Stimulated activated naive B cell treated with anti-CD40 and anti-IgM and Interleukin-4, amounts not matched to agents 10 μg/mL and 1 μg/mL and 100 μg/mL, for 72 hours (primary cell): ENCODE results near the gene NUTM2F.
"Not testable (repeated sequence)": the region's sequence is repeated elsewhere in the genome, so short reads cannot be mapped to it uniquely, and the experiment has no call there.

Experiments used
- ATAC-seq, 2 donors: fragments of 150-1000 bp; cut with Tn5 transposase; replicated peaks; 2 replicates each; pipeline ENCODE4 v1.10.0; 2021; ENCODE audit warnings: moderate library complexity in 1 of 2
- DNase-seq: peaks from one replicate; pipeline ENCODE4 v3.0.0; 2021
- H3K27ac Mint-ChIP-seq: one replicate; pipeline ENCODE4 v1.8.0; 2022; ENCODE audit warnings: mild to moderate bottlenecking, mixed read lengths
- H3K27me3 Mint-ChIP-seq, 2 donors: one replicate each; pipeline ENCODE4 v1.8.0; 2022; ENCODE audit warnings: mixed read lengths in 2 of 2
- H3K36me3 Mint-ChIP-seq, 2 donors: one replicate each; pipeline ENCODE4 v1.8.0; 2022; ENCODE audit warnings: mixed read lengths in 2 of 2, mild to moderate bottlenecking in 1 of 2
- H3K4me1 Mint-ChIP-seq, 2 donors: one replicate each; pipeline ENCODE4 v1.8.0; 2022; ENCODE audit warnings: mixed read lengths in 2 of 2, mild to moderate bottlenecking in 1 of 2
- H3K4me3 Mint-ChIP-seq, 2 donors: one replicate each; pipeline ENCODE4 v1.8.0; 2022; ENCODE audit warnings: mild to moderate bottlenecking in 2 of 2, mixed read lengths in 2 of 2, moderate library complexity in 1 of 2
- H3K9me3 Mint-ChIP-seq, 2 donors: one replicate each; pipeline ENCODE4 v1.8.0; 2022; ENCODE audit warnings: mixed read lengths in 2 of 2, mild to moderate bottlenecking in 1 of 2

Gene NUTM2F

DNA sequence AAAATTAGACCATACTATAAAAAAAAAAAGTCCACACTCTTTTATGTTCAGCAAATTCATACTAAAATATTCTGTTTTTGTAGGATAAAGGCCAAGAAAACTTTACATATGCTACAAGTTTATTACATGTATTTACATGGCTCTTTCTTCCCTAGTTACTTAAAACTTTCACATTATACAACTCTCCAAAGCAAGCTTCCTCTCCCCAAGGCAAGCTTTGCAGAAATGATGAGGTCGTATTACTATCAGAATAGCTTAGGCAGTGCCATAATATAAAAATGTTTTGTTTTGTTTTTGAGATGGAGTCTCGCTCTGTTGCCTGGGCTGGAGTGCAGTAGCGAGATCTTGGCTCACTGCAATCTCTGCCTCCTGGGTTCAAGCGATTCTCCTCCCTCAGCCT lies 8.0 kb upstream of the NUTM2F start:
- DNase-seq, H3K36me3 Mint-ChIP-seq, H3K4me1 Mint-ChIP-seq, H3K27me3 Mint-ChIP-seq, ATAC-seq, H3K27ac Mint-ChIP-seq, H3K4me3 Mint-ChIP-seq, H3K9me3 Mint-ChIP-seq: not testable (repeated sequence)

DNA sequence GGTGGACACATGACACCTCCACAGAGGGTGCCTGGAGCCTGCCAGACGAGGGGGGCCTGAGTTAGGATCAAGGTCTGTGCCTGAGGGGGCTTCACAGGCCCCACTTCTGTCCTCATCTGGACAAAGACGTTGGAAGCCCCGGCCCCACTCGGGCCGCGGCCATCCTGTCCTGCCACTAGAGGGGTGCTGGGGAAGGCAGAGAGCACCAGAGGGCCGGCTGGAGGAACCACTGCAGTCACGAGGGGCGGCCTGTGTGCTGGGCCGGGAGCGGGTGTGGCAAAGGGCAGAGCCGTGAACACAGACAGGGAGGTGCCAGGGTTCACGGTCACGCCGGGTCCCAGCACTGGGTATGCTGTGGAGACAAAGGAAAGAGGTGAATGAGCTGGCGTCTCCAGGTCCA lies 2.9 kb downstream of the NUTM2F start:
- not testable (repeated sequence) for ATAC-seq, H3K27ac Mint-ChIP-seq, H3K4me1 Mint-ChIP-seq, H3K36me3 Mint-ChIP-seq, H3K9me3 Mint-ChIP-seq, DNase-seq, H3K27me3 Mint-ChIP-seq, H3K4me3 Mint-ChIP-seq

DNA sequence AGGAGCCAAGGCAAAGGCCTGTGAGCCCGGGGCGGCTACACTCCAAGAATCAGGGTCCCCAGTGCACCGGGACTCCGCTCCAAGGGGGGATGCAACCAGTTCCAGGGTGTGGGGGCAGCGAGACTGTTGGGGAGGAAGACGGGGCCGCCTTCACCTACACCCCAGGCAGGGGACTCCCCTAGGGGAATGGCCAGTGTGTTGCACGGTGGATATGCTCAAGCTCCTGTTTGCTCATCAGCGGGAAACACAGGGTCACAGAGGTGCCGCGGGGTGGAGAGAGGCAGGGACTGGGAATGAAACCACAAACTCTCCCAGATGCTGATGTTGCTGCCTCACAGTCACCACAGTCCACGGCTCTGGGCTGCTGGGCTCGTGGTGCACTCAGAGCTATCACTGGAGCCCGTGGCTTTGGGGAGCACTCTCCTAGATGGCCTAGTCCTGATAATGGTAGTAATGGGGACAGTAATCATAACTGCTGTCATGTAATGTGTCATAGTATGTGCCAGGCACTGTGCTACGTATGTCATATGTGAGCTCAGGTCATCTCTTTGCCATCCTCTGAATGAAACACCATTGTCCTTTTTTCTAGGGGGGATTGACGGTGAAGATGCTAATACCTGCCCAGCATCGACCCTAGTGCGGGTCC lies 5.2 kb downstream of the NUTM2F start:
- not testable (repeated sequence) for H3K9me3 Mint-ChIP-seq, ATAC-seq, H3K36me3 Mint-ChIP-seq, DNase-seq, H3K4me1 Mint-ChIP-seq, H3K27me3 Mint-ChIP-seq, H3K27ac Mint-ChIP-seq, H3K4me3 Mint-ChIP-seq

DNA sequence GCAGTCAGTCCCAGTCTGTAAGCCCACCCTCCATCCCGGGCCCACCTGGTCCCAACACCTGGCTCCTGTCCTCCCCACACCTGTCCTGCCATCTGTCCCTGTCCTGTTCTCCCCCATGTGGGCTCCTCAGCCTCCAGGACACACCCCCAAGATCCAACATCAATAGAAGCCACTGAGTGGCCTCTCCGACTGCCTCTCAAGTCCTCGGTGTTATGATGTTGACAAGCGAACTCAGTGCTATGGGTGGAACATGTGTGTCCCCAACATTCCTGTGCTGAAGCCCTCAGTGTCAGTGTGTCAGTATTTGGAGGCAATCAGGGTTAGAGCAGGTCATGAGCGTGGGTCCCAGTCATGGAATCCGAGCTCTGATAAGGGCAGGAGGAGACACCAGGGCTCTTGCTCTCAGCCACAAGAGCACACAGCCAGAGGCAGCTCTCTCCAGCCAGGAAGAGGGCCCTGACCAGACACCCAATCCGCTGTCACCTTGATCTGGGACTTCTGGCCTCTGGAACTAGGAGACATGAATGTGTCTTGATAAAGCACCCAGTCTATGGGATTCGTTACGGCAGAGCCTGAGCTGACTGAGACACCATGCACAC lies 6.0 kb downstream of the NUTM2F start:
- H3K9me3 Mint-ChIP-seq, ATAC-seq, H3K4me1 Mint-ChIP-seq, H3K27me3 Mint-ChIP-seq, H3K27ac Mint-ChIP-seq, H3K36me3 Mint-ChIP-seq, H3K4me3 Mint-ChIP-seq, DNase-seq: not testable (repeated sequence)

DNA sequence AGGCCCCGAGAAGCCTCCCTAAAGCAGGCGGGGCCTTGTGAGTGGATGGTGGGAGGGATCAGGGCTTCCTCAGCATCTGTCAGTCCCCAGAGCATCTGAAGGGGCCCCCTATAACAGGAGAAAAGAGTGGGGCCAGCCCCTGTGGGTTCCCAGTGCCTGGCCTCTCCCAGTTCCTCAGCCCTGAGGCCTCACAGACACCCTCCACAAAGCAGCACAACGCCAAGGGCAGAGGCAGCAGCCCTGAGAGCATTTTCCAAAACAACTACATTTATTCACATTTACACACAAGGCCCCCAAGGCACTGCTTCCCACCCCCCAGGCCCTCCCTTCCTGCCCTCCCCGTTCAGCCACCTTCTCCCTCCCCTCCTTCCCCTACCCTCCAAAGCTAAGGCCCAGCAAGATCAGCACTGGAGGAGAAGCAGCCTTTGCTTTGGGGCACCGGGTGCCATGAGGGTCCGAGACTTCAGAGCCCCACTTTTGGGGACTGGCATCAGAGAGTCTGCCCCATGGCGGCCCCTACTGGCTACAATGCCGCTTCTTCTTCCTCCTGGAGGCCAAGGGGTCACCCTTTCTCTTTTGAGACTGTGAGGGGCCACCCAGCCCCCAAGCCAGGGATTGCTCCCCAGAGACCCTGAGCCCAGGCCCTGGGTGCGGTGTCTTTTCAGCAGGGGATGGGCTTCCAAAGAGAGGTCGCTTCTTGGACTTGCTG lies 10.3 kb downstream of the NUTM2F start:
- H3K27me3 Mint-ChIP-seq, DNase-seq, H3K9me3 Mint-ChIP-seq, H3K4me3 Mint-ChIP-seq, H3K27ac Mint-ChIP-seq, H3K4me1 Mint-ChIP-seq, H3K36me3 Mint-ChIP-seq, ATAC-seq: not testable (repeated sequence)

DNA sequence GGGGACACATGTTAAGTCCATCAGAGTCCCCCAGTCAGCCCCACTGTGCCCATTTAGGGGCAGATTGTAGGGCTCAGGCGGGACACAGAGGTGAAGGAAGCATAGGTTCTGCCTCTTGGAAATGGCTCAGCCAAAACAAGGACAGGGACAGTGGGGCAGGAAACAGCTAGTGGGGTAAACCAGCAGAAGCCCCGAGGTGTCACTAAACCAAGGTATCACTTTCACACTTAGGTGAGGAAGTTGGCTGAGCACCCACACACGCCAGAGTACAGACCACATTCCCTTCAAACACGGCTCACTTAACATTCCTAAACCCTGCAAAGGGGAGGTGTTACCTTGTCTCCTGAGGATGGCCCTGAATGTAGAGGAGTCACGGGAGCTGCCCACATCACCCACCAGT lies 12.2 kb downstream of the NUTM2F start:
- peak; percentile 52 for ATAC-seq
- H3K9me3 Mint-ChIP-seq, H3K4me3 Mint-ChIP-seq, H3K27me3 Mint-ChIP-seq, DNase-seq, H3K4me1 Mint-ChIP-seq, H3K27ac Mint-ChIP-seq, H3K36me3 Mint-ChIP-seq: not testable (repeated sequence)

DNA sequence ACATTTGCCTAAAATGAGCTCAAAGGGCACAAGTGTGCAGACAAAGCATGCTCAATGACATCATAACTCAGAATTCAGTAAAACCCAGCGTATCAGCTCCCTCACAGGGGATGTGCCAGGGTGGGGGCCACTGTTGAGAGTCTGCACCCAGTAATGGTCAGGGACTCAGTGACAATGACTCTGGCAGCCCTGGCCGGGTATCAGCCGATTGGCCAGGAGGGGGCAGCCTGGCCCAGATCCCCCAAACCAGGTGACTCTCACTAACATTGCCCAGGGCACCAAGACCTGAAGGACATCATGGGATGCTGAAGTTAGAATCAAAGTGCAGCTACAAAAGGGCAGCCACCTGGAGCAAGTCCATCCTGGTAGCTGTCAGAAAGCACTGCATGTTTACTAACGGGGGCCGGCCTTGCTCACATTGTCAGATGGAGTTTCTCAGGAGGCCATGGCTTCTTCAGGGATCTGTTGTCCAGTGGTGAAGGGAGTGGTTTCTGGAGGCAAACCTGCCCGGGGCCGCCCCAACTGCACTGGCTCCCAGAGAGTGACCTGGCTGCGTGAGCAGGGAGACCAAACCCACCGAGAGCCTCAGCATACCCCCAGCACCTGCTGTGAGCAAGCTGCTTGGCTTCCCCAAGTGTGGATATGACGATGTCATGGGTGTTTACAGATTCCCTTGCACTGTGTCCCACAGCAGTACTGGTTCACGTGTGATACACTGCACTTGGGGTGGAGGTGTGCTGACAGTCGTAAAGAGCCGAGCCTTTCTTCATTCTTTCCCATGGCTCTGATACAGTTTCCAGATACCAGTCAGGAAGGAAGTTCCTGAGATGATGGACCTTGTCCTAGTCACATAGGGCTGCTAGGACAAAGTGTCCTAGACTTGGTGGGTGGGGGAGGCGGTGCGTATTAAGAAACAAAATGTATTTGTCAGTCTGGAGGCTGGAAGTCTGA lies 13.1 kb downstream of the NUTM2F start:
- not testable (repeated sequence) for H3K4me3 Mint-ChIP-seq, DNase-seq, H3K9me3 Mint-ChIP-seq, H3K27ac Mint-ChIP-seq, H3K36me3 Mint-ChIP-seq, H3K27me3 Mint-ChIP-seq, H3K4me1 Mint-ChIP-seq
- peak; percentile 38 to 51 for ATAC-seq

DNA sequence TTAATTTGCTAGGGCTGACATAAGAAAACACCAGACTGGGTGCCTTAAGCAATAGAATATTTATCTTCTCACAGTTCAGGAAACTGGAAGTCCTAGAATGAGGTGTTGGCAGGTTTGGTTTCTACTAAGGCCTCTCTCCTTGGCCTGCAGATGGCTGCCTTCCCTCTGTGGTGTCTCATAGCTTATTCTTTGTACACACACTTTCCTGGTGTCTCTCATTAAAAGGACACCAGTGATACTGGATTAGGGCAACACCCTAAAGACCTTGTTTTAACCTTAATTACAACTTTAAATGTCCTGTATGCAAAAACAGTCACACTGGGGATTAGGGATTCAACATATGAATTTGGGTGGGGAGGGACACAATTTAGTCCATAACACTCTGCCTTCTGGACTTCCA lies 25.1 kb downstream of the NUTM2F start:
- DNase-seq, result no peak
- Mint-ChIP-seq H3K27me3 (no peaks in the 10 kb centered on the region), H3K9me3 (no peaks in the 10 kb centered on the region), H3K36me3 (peaks cover 29 to 42% of the 10 kb centered on the region in 2 donors), H3K4me3 (no peak overlapping the region), H3K4me1 (no peaks in the 10 kb centered on the region), H3K27ac (no peak overlapping the region)
- ATAC-seq, result no peak

DNA sequence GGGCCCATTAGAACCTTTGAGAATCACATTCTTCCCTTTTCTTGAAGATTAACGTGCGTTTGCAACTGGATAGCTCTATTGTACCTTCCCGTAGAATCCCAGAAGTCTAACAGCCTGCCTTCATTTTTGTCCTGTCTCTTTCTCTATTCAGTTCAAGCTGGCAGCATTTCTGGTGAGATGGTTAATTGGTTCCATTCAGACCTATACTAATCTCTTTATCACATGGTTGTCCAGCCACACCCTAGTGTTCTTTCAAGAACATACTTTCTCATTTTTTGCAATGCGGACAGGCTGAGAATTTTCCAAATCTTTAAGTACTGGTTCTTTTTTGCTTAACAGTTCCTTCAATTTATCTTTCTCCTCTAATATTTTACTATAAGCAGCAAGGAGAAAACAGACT lies 26.0 kb downstream of the NUTM2F start:
- DNase-seq, result no peak
- Mint-ChIP-seq H3K4me3 (no peak overlapping the region), H3K36me3 (peaks cover 29 to 42% of the 10 kb centered on the region in 2 donors), H3K4me1 (no peaks in the 10 kb centered on the region), H3K9me3 (no peaks in the 10 kb centered on the region), H3K27me3 (no peaks in the 10 kb centered on the region), H3K27ac (no peak overlapping the region)
- no peak for ATAC-seq

DNA sequence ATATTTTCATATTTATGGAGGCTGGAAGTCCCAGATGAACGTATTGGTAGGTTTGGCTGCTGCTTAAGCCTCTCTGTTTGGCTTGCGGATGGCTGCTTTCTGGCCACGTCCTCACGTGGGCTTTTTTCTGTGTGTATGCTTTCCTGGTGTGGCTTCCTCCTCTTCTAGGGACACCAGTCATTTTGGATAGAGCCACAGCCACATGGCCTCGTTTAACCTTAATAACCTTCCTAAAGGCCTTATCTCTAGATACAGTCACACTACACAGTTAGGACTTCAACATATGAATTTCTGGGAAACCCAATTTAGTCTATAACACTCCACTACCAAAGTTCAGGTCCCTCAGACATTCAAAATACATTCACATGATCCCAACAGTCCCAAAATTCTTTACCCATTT lies 26.9 kb downstream of the NUTM2F start:
- Mint-ChIP-seq H3K27ac (no peak overlapping the region), H3K9me3 (no peaks in the 10 kb centered on the region), H3K4me3 (no peak overlapping the region), H3K36me3 (peaks cover 31 to 48% of the 10 kb centered on the region in 2 donors), H3K27me3 (no peaks in the 10 kb centered on the region), H3K4me1 (no peaks in the 10 kb centered on the region)
- DNase-seq, result no peak
- no peak for ATAC-seq

DNA sequence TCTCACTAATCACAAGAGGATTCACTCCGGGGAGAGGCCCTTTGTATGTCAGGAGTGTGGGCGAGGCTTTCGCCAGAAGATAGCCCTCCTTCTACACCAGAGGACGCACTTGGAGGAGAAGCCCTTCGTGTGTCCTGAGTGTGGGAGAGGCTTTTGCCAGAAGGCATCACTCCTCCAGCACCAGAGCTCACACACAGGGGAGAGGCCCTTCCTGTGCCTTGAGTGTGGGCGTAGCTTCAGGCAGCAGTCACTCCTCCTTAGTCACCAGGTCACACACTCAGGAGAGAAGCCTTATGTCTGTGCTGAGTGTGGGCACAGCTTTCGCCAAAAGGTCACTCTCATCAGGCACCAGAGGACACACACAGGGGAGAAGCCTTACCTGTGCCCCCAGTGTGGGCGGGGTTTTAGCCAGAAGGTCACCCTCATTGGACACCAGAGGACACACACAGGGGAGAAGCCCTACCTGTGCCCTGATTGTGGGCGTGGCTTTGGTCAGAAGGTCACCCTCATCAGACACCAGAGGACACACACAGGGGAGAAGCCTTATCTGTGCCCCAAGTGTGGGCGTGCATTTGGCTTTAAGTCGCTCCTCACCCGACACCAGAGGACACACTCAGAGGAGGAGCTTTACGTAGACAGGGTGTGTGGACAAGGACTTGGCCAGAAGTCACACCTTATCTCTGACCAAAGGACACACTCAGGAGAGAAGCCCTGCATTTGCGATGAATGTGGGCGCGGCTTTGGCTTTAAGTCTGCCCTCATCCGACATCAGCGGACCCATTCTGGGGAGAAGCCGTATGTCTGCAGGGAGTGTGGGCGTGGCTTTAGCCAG lies 27.8 kb downstream of the NUTM2F start:
- H3K9me3 Mint-ChIP-seq, result no peaks in the 10 kb centered on the region
- H3K27ac Mint-ChIP-seq, result no peak overlapping the region
- H3K4me1 Mint-ChIP-seq, result no peaks in the 10 kb centered on the region
- H3K4me3 Mint-ChIP-seq, result no peak overlapping the region
- peaks cover 37 to 55% of the 10 kb centered on the region in 2 donors for H3K36me3 Mint-ChIP-seq
- H3K27me3 Mint-ChIP-seq, result no peaks in the 10 kb centered on the region
- DNase-seq (no peak), ATAC-seq (no peak)

DNA sequence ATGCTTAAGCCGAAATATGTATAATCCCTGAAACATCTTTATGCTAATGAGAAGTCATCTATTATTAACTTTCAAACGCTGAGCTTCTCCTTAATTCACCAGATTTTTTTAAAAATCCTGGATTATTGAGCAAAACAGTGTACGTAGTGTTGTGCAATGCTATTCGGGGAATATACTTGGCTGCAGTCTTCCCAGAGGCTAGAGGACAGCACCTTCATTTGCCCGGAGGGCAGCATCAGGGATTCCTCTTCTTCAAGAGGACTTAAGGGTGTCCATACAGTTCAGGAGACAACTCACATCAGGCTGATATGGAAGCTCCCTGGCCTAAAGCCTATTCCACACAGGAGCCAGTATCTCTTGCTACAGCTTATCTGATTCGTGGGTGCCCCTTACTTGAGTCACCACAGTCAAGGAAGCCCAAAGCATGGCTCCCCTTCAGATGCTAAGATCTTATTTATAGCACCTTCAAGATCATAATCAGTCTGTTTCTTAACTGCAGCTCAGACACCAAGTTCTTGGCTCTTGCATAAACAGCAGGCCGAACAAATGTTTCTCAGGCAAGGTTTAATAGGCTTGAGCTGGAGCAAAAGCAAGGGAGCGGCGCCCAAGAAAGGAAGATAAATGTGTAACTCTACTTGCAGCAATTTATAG lies 29.4 kb downstream of the NUTM2F start:
- Mint-ChIP-seq H3K4me3 (no peak overlapping the region), H3K27me3 (no peaks in the 10 kb centered on the region), H3K9me3 (no peaks in the 10 kb centered on the region), H3K27ac (no peak overlapping the region), H3K36me3 (peaks cover 38 to 54% of the 10 kb centered on the region in 2 donors), H3K4me1 (no peaks in the 10 kb centered on the region)
- DNase-seq (no peak), ATAC-seq (no peak)

DNA sequence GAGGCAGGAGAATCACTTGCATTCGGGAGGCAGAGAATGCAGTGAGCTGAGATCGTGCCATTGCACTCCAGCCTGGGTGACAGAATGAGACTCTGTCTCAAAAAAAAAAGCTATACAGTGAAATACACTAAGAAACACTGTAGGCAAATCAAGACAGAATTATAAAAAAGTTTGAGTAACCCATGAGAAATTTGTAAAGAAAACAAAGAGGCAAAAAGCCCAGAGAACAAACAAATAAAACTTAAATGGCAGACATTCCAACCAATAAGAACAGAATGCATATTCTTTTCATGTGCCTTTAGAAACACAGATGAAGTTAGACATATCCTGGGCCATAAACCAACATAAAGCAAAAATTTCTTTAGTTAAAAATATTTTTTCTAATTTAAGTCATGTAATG lies 38.8 kb downstream of the NUTM2F start:
- ATAC-seq, result no peak
- Mint-ChIP-seq H3K9me3 (peaks cover 0 to 2% of the 10 kb centered on the region in 2 donors), H3K36me3 (peaks cover 39 to 52% of the 10 kb centered on the region in 2 donors), H3K27ac (no peak overlapping the region), H3K4me1 (no peaks in the 10 kb centered on the region), H3K27me3 (no peaks in the 10 kb centered on the region), H3K4me3 (no peak overlapping the region)
- no peak for DNase-seq
